ENCODE data around the gene MAP1B.

The MAP1B gene

DNA sequence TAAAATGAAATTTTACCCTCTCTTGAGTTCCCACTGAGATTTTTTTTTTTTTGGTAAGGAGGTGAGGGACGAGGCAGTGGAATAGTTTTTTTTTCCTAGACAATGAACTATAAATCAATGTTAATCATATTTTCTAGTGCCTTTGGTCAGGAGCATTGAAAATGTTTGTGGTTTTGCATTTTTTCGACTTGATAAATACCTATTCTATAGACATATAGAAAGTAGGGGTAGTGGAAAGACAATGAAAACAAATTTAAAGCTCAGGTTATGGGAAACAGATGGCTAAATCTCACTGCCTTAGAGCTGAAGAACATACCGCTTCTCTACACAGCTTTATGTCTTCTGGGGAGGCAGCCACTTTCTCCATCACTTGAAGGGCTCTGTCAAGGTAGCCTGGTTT, 118.5 kb downstream of the MAP1B start:
- Histone ChIP-seq H3K4me3 (ENCODE audit: low read depth, low read length, poor library complexity, severe bottlenecking) (no peak overlapping the region), H4K20me1 (ENCODE audit: insufficient read depth, low read length) (no peaks in the 10 kb centered on the region), H3K36me3 (ENCODE audit: insufficient read depth, low read length) (peaks cover 98% of the 10 kb centered on the region), H3K27ac (ENCODE audit: low read depth, low read length, poor library complexity, severe bottlenecking) (no peak overlapping the region), H3K79me2 (ENCODE audit: insufficient read depth, low read length) (no peaks in the 10 kb centered on the region), H3K27me3 (ENCODE audit: insufficient read depth, low read length) (no peaks in the 10 kb centered on the region), H3F3A (ENCODE audit: insufficient read depth, low read length) (no peaks in the 10 kb centered on the region), H2AFZ (ENCODE audit: low read length) (no peak overlapping the region), H3K4me2 (ENCODE audit: low read length) (no peak overlapping the region), H3K9me3 (ENCODE audit: low read length) (no peaks in the 10 kb centered on the region), H3K4me1 (ENCODE audit: insufficient read depth, low read length, severe bottlenecking) (peaks cover 20% of the 10 kb centered on the region), H3K9me2 (ENCODE audit: low read depth, low read length) (no peaks in the 10 kb centered on the region), H3K9ac (ENCODE audit: low read length) (no peak overlapping the region)
- TF ChIP-seq EZH2 (IDR thresholded peaks at IDR 0.05; ENCODE audit: borderline replicate concordance, low read length) = no peak
- TF ChIP-seq, protein P1, sequence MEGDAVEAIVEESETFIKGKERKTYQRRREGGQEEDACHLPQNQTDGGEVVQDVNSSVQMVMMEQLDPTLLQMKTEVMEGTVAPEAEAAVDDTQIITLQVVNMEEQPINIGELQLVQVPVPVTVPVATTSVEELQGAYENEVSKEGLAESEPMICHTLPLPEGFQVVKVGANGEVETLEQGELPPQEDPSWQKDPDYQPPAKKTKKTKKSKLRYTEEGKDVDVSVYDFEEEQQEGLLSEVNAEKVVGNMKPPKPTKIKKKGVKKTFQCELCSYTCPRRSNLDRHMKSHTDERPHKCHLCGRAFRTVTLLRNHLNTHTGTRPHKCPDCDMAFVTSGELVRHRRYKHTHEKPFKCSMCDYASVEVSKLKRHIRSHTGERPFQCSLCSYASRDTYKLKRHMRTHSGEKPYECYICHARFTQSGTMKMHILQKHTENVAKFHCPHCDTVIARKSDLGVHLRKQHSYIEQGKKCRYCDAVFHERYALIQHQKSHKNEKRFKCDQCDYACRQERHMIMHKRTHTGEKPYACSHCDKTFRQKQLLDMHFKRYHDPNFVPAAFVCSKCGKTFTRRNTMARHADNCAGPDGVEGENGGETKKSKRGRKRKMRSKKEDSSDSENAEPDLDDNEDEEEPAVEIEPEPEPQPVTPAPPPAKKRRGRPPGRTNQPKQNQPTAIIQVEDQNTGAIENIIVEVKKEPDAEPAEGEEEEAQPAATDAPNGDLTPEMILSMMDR (IDR thresholded peaks at IDR 0.05; ENCODE audit: low read length) = no peak

DNA sequence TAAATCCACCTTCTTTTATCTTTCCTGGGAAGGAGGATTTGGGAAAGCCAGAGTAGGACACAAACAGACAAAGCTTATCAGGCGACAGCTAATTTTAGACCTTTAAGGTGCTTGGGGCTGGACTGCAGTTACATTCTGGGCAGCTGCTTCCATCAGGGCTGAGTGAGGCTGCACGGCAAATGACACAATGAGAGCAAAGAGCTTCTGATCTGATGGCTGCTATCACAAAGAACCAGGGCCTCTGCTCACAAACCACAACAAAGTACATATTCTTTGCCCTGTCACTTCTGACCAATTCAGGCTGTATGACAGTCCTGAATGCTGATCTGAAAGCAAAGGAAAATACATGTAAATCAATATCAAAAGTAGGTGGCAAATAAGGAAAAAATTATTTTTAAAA, 119.7 kb downstream of the MAP1B start:
- Histone ChIP-seq H4K20me1 (ENCODE audit: insufficient read depth, low read length) (no peaks in the 10 kb centered on the region), H3K36me3 (ENCODE audit: insufficient read depth, low read length) (peaks cover 98% of the 10 kb centered on the region), H3K9me3 (ENCODE audit: low read length) (no peaks in the 10 kb centered on the region), H3K9ac (ENCODE audit: low read length) (no peak overlapping the region), H3K27me3 (ENCODE audit: insufficient read depth, low read length) (no peaks in the 10 kb centered on the region), H3K4me3 (ENCODE audit: low read depth, low read length, poor library complexity, severe bottlenecking) (no peak overlapping the region), H3K4me2 (ENCODE audit: low read length) (no peak overlapping the region), H3F3A (ENCODE audit: insufficient read depth, low read length) (no peaks in the 10 kb centered on the region), H3K4me1 (ENCODE audit: insufficient read depth, low read length, severe bottlenecking) (peaks cover 32% of the 10 kb centered on the region), H2AFZ (ENCODE audit: low read length) (no peak overlapping the region), H3K79me2 (ENCODE audit: insufficient read depth, low read length) (no peaks in the 10 kb centered on the region), H3K9me2 (ENCODE audit: low read depth, low read length) (no peaks in the 10 kb centered on the region), H3K27ac (ENCODE audit: low read depth, low read length, poor library complexity, severe bottlenecking) (no peak overlapping the region)
- TF ChIP-seq EZH2 (IDR thresholded peaks at IDR 0.05; ENCODE audit: borderline replicate concordance, low read length) = no peak
- TF ChIP-seq, protein P1 (IDR thresholded peaks at IDR 0.05; ENCODE audit: low read length) = no peak

DNA sequence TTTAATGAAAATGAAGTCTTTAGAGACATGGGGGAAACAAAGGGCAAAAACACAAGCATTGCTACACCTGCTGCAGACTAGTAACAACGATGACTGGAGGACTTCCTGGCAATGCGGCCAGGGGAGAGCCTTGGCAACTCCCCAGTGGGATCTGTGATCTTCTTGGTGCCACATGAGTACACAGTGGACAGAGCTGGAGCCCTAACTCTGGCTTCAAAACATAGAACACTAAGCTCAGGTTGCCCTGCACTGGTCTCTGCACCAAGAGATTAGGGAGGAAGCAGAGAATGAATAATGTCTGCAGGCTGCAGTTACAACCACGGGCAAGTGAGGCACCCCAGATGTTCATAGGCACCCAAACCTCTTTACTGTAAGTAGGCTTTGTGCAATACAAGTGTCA, 121.7 kb downstream of the MAP1B start:
- Histone ChIP-seq H3K4me3 (ENCODE audit: low read depth, low read length, poor library complexity, severe bottlenecking) (no peak overlapping the region), H3K4me1 (ENCODE audit: insufficient read depth, low read length, severe bottlenecking) (peaks cover 53% of the 10 kb centered on the region), H3K27me3 (ENCODE audit: insufficient read depth, low read length) (no peaks in the 10 kb centered on the region), H3K9me2 (ENCODE audit: low read depth, low read length) (no peaks in the 10 kb centered on the region), H3K27ac (ENCODE audit: low read depth, low read length, poor library complexity, severe bottlenecking) (peak overlapping the region; percentile 49), H3F3A (ENCODE audit: insufficient read depth, low read length) (no peaks in the 10 kb centered on the region; the same call in 1 of the 2 replicates), H4K20me1 (ENCODE audit: insufficient read depth, low read length) (no peaks in the 10 kb centered on the region), H2AFZ (ENCODE audit: low read length) (no peak overlapping the region), H3K9ac (ENCODE audit: low read length) (no peak overlapping the region), H3K79me2 (ENCODE audit: insufficient read depth, low read length) (no peaks in the 10 kb centered on the region), H3K4me2 (ENCODE audit: low read length) (no peak overlapping the region), H3K36me3 (ENCODE audit: insufficient read depth, low read length) (peaks cover 81% of the 10 kb centered on the region), H3K9me3 (ENCODE audit: low read length) (no peaks in the 10 kb centered on the region)
- TF ChIP-seq EZH2 (IDR thresholded peaks at IDR 0.05; ENCODE audit: borderline replicate concordance, low read length) = no peak
- TF ChIP-seq, protein P1 (IDR thresholded peaks at IDR 0.05; ENCODE audit: low read length) = no peak

Data from OCI-LY1 (cell line).